Keratinocyte (primary cell): ENCODE results near the gene KLHDC3. TPM values are rescaled to one million over a fixed set of nuclear protein-coding genes. Genes with fewer than 3 reads are reported as not detected.

Source experiments
- DNase-seq: peaks from one replicate; pipeline ENCODE4 v3.0.0-alpha.2; 2011; ENCODE audit warnings: low read depth, missing footprints, low spot score
- FAIRE-seq: peaks from 2 replicates; lab custom pipeline; 2011; peaks lifted over from hg19 to GRCh38; lab: Jason Lieb, UNC
- H2AFZ ChIP-seq: 2 replicates; pipeline ENCODE4 v1.6.0; 2012; ENCODE audit warnings: low read length, control low read depth, inconsistent platforms; ENCODE audit not compliant: control insufficient read depth
- H3K27ac ChIP-seq: 2 replicates; pipeline ENCODE4 v1.5.1; 2011; ENCODE audit warnings: low read length; ENCODE audit not compliant: control insufficient read depth, insufficient read depth
- H3K27me3 ChIP-seq: 3 replicates; pipeline ENCODE4 v1.6.0; 2011; ENCODE audit warnings: low read length; ENCODE audit not compliant: control insufficient read depth, insufficient read depth; ENCODE audit errors: extremely low read depth
- H3K36me3 ChIP-seq, 2 experiments: 2 replicates in 1 of 2; 3 replicates in 1 of 2; pipeline ENCODE4 v1.5.1; 2011; ENCODE audit warnings: low read length in 2 of 2, mild to moderate bottlenecking in 1 of 2; ENCODE audit not compliant: control insufficient read depth in 2 of 2, insufficient read depth in 2 of 2; ENCODE audit errors: extremely low read depth in 1 of 2
- H3K4me1 ChIP-seq: 3 replicates; pipeline ENCODE4 v1.5.1; 2011; ENCODE audit warnings: low read length; ENCODE audit not compliant: control insufficient read depth, insufficient read depth; ENCODE audit errors: extremely low read depth
- H3K4me2 ChIP-seq: 3 replicates; pipeline ENCODE4 v1.6.0; 2011; ENCODE audit warnings: low read depth, low read length; ENCODE audit not compliant: control insufficient read depth, insufficient read depth; ENCODE audit errors: extremely low read depth
- H3K4me3 ChIP-seq, 3 experiments: fragments of 200-600 bp in 1 of 3; sonication (generic) in 1 of 3; 2 replicates in 2 of 3; 3 replicates in 1 of 3; pipeline ENCODE4 v1.5.1; 2011 to 2016; ENCODE audit warnings: low read length in 3 of 3, mild to moderate bottlenecking in 3 of 3, control low read depth in 2 of 3, inconsistent platforms in 1 of 3, low read depth in 1 of 3, mixed read lengths in 1 of 3, mixed run types in 1 of 3, moderate library complexity in 1 of 3; ENCODE audit not compliant: control insufficient read depth in 2 of 3, insufficient read depth in 2 of 3; ENCODE audit errors: extremely low read depth in 1 of 3
- H3K79me2 ChIP-seq: 2 replicates; pipeline ENCODE4 v1.6.0; 2012; ENCODE audit warnings: low read length; ENCODE audit not compliant: control insufficient read depth, insufficient read depth
- H3K9ac ChIP-seq: 3 replicates; pipeline ENCODE4 v1.6.0; 2011; ENCODE audit warnings: low read length; ENCODE audit not compliant: control insufficient read depth, insufficient read depth; ENCODE audit errors: extremely low read depth
- H3K9me1 ChIP-seq: 3 replicates; pipeline ENCODE4 v1.6.0; 2011; ENCODE audit warnings: low read length; ENCODE audit not compliant: control insufficient read depth, insufficient read depth; ENCODE audit errors: extremely low read depth
- H3K9me3 ChIP-seq: 2 replicates; pipeline ENCODE4 v1.5.1; 2012; ENCODE audit warnings: low read depth, low read length; ENCODE audit not compliant: control insufficient read depth
- H4K20me1 ChIP-seq: 3 replicates; pipeline ENCODE4 v1.6.0; 2011; ENCODE audit warnings: low read length; ENCODE audit not compliant: control insufficient read depth, insufficient read depth; ENCODE audit errors: extremely low read depth
- EZH2 ChIP-seq: IDR thresholded peaks from one replicate; pipeline ENCODE4 v1.6.1; 2012; ENCODE audit warnings: inconsistent platforms, mild to moderate bottlenecking, low read length, moderate library complexity
- dilution Hi-C: fragments of 300-500 bp; cut with MboI; formaldehyde crosslinking; loops from one replicate; pipeline ENCODE4 v1.7.0; 2020; ENCODE audit warnings: low sequenced_read_pairs; ENCODE audit not compliant: extremely low pct_ligation_motif_present
- polyA plus RNA-seq, 5 experiments: library from polyadenylated mRNA; depleted of rRNA in 3 of 5; stranded (reverse) in 3 of 5; stranded (forward) in 1 of 5; unstranded in 1 of 5; fragments of >200 nt; gene quantifications; 1 replicate in 1 of 5; 2 replicates in 3 of 5; 3 replicates in 1 of 5; pipeline versions ENCODE4 v1.2.1 to v1.2.3, GENCODE V29; 2011 to 2012; ENCODE audit warnings: missing spikeins in 2 of 5, low read depth in 1 of 5, low replicate concordance in 1 of 5
- TF ChIP-seq, protein P1 (sequence below), 3 experiments: IDR thresholded peaks in 1 of 3; conservative IDR thresholded peaks in 1 of 3; optimal IDR thresholded peaks in 1 of 3; 2 replicates in 2 of 3; 3 replicates in 1 of 3; pipeline versions ENCODE3 to v1.5.1; 2011; ENCODE audit warnings: low read length in 3 of 3, mild to moderate bottlenecking in 3 of 3, moderate library complexity in 2 of 3, control low read depth in 1 of 3, inconsistent platforms in 1 of 3; ENCODE audit not compliant: insufficient read depth in 2 of 3; ENCODE audit errors: extremely low read depth in 1 of 3

Gene KLHDC3
- polyA plus RNA-seq, 1 donor (not counting 4 experiments of a cell fraction or from before 2014, with no cell fraction given): 24.8 TPM

DNA sequence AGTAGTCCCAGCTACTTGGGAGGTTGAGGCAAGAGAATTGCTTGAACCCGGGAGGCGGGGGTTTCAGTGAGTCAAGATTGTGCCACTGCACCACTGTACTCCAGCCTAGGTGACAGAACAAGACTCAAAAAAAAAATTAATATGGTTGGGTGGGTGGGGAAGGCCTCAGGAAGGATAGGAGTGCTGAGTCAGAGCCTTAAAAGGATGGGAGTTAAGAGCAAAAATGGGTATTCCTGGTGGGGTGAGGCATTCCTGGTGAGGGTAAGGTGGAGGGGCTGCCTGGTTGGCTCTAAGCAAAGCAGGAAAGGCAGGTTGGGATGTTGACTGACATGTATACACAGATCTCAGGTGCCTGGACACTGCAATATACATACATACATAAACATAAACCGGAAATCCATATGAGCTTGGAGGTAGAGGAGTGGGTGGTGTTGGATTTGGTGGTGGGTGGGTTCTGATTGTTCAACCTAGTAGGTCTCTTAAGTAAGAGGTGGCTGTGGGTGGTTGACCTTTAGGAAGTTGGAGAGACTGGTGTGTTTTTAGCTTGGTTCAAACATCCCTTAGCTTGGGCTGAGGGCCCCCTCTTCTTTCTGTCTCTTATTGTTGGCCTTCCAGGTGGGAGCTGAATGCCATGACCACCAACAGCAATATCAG lies 6.1 kb downstream of the KLHDC3 start:
- Histone ChIP-seq H3K27me3 (no peaks in the 10 kb centered on the region), H3K4me2 (no peak overlapping the region), H3K27ac (no peak overlapping the region), H3K4me3 (no peak overlapping the region), H3K9me3 (no peaks in the 10 kb centered on the region), H3K9me1 (no peaks in the 10 kb centered on the region), H4K20me1 (no peaks in the 10 kb centered on the region), H3K9ac (no peak overlapping the region), H3K79me2 (peaks cover 56% of the 10 kb centered on the region), H3K36me3 (peaks cover 18 to 21% of the 10 kb centered on the region in 2 experiments), H2AFZ (no peak overlapping the region), H3K4me1 (peaks cover 9% of the 10 kb centered on the region)
- FAIRE-seq: no peak
- TF ChIP-seq EZH2: no peak
- TF ChIP-seq, protein P1, sequence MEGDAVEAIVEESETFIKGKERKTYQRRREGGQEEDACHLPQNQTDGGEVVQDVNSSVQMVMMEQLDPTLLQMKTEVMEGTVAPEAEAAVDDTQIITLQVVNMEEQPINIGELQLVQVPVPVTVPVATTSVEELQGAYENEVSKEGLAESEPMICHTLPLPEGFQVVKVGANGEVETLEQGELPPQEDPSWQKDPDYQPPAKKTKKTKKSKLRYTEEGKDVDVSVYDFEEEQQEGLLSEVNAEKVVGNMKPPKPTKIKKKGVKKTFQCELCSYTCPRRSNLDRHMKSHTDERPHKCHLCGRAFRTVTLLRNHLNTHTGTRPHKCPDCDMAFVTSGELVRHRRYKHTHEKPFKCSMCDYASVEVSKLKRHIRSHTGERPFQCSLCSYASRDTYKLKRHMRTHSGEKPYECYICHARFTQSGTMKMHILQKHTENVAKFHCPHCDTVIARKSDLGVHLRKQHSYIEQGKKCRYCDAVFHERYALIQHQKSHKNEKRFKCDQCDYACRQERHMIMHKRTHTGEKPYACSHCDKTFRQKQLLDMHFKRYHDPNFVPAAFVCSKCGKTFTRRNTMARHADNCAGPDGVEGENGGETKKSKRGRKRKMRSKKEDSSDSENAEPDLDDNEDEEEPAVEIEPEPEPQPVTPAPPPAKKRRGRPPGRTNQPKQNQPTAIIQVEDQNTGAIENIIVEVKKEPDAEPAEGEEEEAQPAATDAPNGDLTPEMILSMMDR (optimal IDR thresholded peaks at IDR 0.05 in 1 of 3, IDR thresholded peaks at IDR 0.05 in 1 of 3, conservative IDR thresholded peaks at IDR 0.05 in 1 of 3; ENCODE audit: extremely low read depth in 1 of 3, insufficient read depth in 2 of 3, low read length in 3 of 3): no peak
- dilution Hi-C loops: no loop called here
- no peak for DNase-seq

- Histone ChIP-seq H3K4me2 (peak overlapping the region; percentile 90), H3K9me3 (no peaks in the 10 kb centered on the region), H3K79me2 (peaks cover 51% of the 10 kb centered on the region), H3K9me1 (no peaks in the 10 kb centered on the region), H3K27ac (peak overlapping the region; percentile 80), H4K20me1 (no peaks in the 10 kb centered on the region), H2AFZ (peak overlapping the region; percentile 96), H3K27me3 (no peaks in the 10 kb centered on the region), H3K36me3 (peaks cover 20 to 21% of the 10 kb centered on the region in 2 experiments), H3K9ac (peak overlapping the region; percentile 93), H3K4me1 (peaks cover 8% of the 10 kb centered on the region), H3K4me3 (peak overlapping the region in 2 of 3 experiments; percentile 97 to 99)
- no peak for FAIRE-seq
- no peak for DNase-seq
- dilution Hi-C loops: no loop called here
- TF ChIP-seq, protein P1 (optimal IDR thresholded peaks at IDR 0.05 in 1 of 3, IDR thresholded peaks at IDR 0.05 in 1 of 3, conservative IDR thresholded peaks at IDR 0.05 in 1 of 3; ENCODE audit: extremely low read depth in 1 of 3, insufficient read depth in 2 of 3, low read length in 3 of 3): no peak
These were observed 6.8 kb downstream of the KLHDC3 start for GRCh38 chr6:43020847-43021246.
